Transverse colon (tissue), 4 donors: Measurements from ENCODE around the gene EVPL. TPM values are rescaled to one million over a fixed set of nuclear protein-coding genes. Genes with fewer than 3 reads are reported as not detected.

Experiments used
- DNase-seq: peaks from one replicate; pipeline ENCODE4 v3.0.0-alpha.2; 2019
- H3K27ac ChIP-seq, 4 donors: fragments of 200-600 bp; sonication (generic); 2 replicates each; pipeline ENCODE4 v1.5.1; 2016 to 2018; ENCODE audit warnings: inconsistent platforms in 4 of 4
- H3K27me3 ChIP-seq: fragments of 200-600 bp; sonication (generic); 2 replicates; pipeline ENCODE4 v1.5.1; 2017; ENCODE audit warnings: inconsistent platforms
- H3K36me3 ChIP-seq, 4 donors: fragments of 200-600 bp; sonication (generic); 2 replicates each; pipeline ENCODE4 v1.5.1; 2017 to 2019; ENCODE audit warnings: inconsistent platforms in 4 of 4
- H3K4me1 ChIP-seq, 4 donors: fragments of 200-600 bp; sonication (generic); 2 replicates each; pipeline ENCODE4 v1.5.1; 2017 to 2020; ENCODE audit warnings: inconsistent platforms in 4 of 4
- H3K4me3 ChIP-seq, 4 donors: fragments of 200-600 bp; sonication (generic); 1 replicate in 1 of 4; 2 replicates in 3 of 4; pipeline versions ENCODE4 v1.5.1 to v1.6.1; 2017 to 2019; ENCODE audit warnings: inconsistent platforms in 4 of 4
- H3K9me3 ChIP-seq, 2 donors: fragments of 200-600 bp; sonication (generic); 2 replicates each; pipeline ENCODE4 v1.5.1; 2017 to 2019; ENCODE audit warnings: inconsistent platforms in 2 of 2
- CTCF ChIP-seq, 5 experiments: fragments of 200-600 bp in 3 of 5; fragments of 450-650 bp in 2 of 5; sonication (generic) in 3 of 5; IDR thresholded peaks; 1 replicate in 2 of 5; 2 replicates in 3 of 5; pipeline ENCODE4 v1.5.1; 2016 to 2017; ENCODE audit warnings: antibody characterized with exemption in 5 of 5, inconsistent platforms in 3 of 5, mild to moderate bottlenecking in 2 of 5, moderate library complexity in 1 of 5
- EP300 ChIP-seq: sonication (generic); formaldehyde crosslinking; IDR thresholded peaks from one replicate; pipeline ENCODE4 v1.6.1; 2017; ENCODE audit warnings: antibody characterized with exemption, low read depth
- POLR2A ChIP-seq: fragments of 450-650 bp; IDR thresholded peaks from one replicate; pipeline ENCODE4 v1.6.1; 2016; ENCODE audit warnings: antibody characterized with exemption, mild to moderate bottlenecking, moderate library complexity
- POLR2AphosphoS5 ChIP-seq, 3 donors: sonication (generic); formaldehyde crosslinking; IDR thresholded peaks; one replicate each; pipeline ENCODE4 v1.6.1; 2016; ENCODE audit warnings: antibody characterized with exemption in 3 of 3
- WGBS, 2 donors: methylation state at CpG; one replicate each; pipeline ENCODE4 v1.1.5; 2018; ENCODE audit warnings: low coverage in 1 of 2; 5-methylcytosine and 5-hydroxymethylcytosine counted together
- in situ Hi-C, 4 donors: fragments of 200-750 bp; cut with MboI; loops; one replicate each; pipeline versions ENCODE4 v1.15.0 to v1.15.1; 2017; ENCODE audit warnings: low sequenced_read_pairs in 3 of 4, low pct_ligation_motif_present in 1 of 4, low pct_unique_long_range_greater_than_20kb in 1 of 4
- intact Hi-C: fragments of 100-400 bp; cut with DNase I; formaldehyde crosslinking; loops from one replicate; pipeline ENCODE4 v1.15.1; 2023; ENCODE audit warnings: low total_unique reads
- total RNA-seq, 4 donors: library from RNA; depleted of rRNA; stranded (reverse); fragments of >200 nt; gene quantifications; one replicate each; pipeline ENCODE4 v1.1.0, GENCODE V29; 2016

The EVPL gene
- total RNA-seq, 4 donors from 2014 or later: 17.1 to 23.7 (median 20.6) TPM

GRCh38 chr17:75985986-75986385 is 41.1 kb downstream of the EVPL start:
- in situ Hi-C loops: loop anchor here in 1 of 4 donors (10.0 kb wide), 1 partner anchor 71 kb away; no protein-coding TSS in a partner anchor
- intact Hi-C loops: no loop called here
- Histone ChIP-seq H3K9me3 (no peaks in the 10 kb centered on the region), H3K27me3 (no peaks in the 10 kb centered on the region), H3K4me3 (no peak overlapping the region), H3K4me1 (peaks cover 0 to 9% (median 4%) of the 10 kb centered on the region in 4 donors), H3K36me3 (no peaks in the 10 kb centered on the region), H3K27ac (no peak overlapping the region)
- TF ChIP-seq POLR2A: no peak
- TF ChIP-seq POLR2AphosphoS5 (IDR thresholded peaks at IDR 0.05): no peak
- no peak for TF ChIP-seq CTCF (IDR thresholded peaks at IDR 0.05)
- no peak for TF ChIP-seq EP300
- DNase-seq: no peak
- 97 to 100% methylated on average over 3 to 4 of the region's 4 CpGs for WGBS, 2 donors

- in situ Hi-C loops: loop anchor here in 1 of 4 donors (10.0 kb wide), 1 partner anchor 69 kb away; no protein-coding TSS in a partner anchor
- Histone ChIP-seq H3K9me3 (no peaks in the 10 kb centered on the region), H3K27ac (no peak overlapping the region), H3K36me3 (no peaks in the 10 kb centered on the region), H3K4me1 (peaks cover 0 to 21% (median 13%) of the 10 kb centered on the region in 4 donors), H3K4me3 (no peak overlapping the region), H3K27me3 (no peaks in the 10 kb centered on the region)
- WGBS, 2 donors: 46 to 73% methylated on average over 4 to 6 of the region's 6 CpGs
- no peak for DNase-seq
- intact Hi-C loops: no loop called here
- TF ChIP-seq POLR2AphosphoS5 (IDR thresholded peaks at IDR 0.05) (no peak), EP300 (no peak), CTCF (IDR thresholded peaks at IDR 0.05) (no peak), POLR2A (no peak)
Measured at GRCh38 chr17:75983501-75984181, 43.5 kb downstream of the EVPL start.

GRCh38 chr17:75981019-75981615 is 46.0 kb downstream of the EVPL start:
- Histone ChIP-seq H3K4me1 (peaks cover 0 to 43% (median 35%) of the 10 kb centered on the region in 4 donors), H3K9me3 (no peaks in the 10 kb centered on the region), H3K36me3 (no peaks in the 10 kb centered on the region), H3K4me3 (no peak overlapping the region), H3K27me3 (no peaks in the 10 kb centered on the region), H3K27ac (peak overlapping the region in 3 of 4 donors; percentile 97 to 98 (median 98))
- no peak for DNase-seq
- intact Hi-C loops (no loop called here), in situ Hi-C loops (loop anchor here in 1 of 4 donors (10.0 kb wide), 1 partner anchor 66 kb away; no protein-coding TSS in a partner anchor)
- WGBS, 2 donors: 87 to 94% methylated on average over 6 to 7 of the region's 7 CpGs
- TF ChIP-seq POLR2A: no peak
- TF ChIP-seq CTCF (IDR thresholded peaks at IDR 0.05): no peak
- no peak for TF ChIP-seq EP300
- no peak for TF ChIP-seq POLR2AphosphoS5 (IDR thresholded peaks at IDR 0.05)

- H3K27me3 ChIP-seq: no peaks in the 10 kb centered on the region
- no peak for TF ChIP-seq POLR2AphosphoS5 (IDR thresholded peaks at IDR 0.05)
- no peak for TF ChIP-seq EP300
- no peak for TF ChIP-seq CTCF (IDR thresholded peaks at IDR 0.05)
- TF ChIP-seq POLR2A: no peak
- H3K27ac ChIP-seq: peak overlapping the region; percentile 97 to 98 (median 98)
- H3K4me1 ChIP-seq: peaks cover 0 to 50% (median 42%) of the 10 kb centered on the region in 4 donors
- H3K9me3 ChIP-seq: no peaks in the 10 kb centered on the region
- intact Hi-C loops (no loop called here), in situ Hi-C loops (loop anchor here in 1 of 4 donors (10.0 kb wide), 1 partner anchor 66 kb away; no protein-coding TSS in a partner anchor)
- 52 to 78% methylated on average over 3 to 18 of the region's 18 CpGs for WGBS, 2 donors
- H3K36me3 ChIP-seq: no peaks in the 10 kb centered on the region
- no peak for DNase-seq
- H3K4me3 ChIP-seq: peak overlapping the region; percentile 12 to 84 (median 75)
Measured at GRCh38 chr17:75980188-75981018, 46.7 kb downstream of the EVPL start.
